A673 (cell line): ENCODE data around the gene IL25.

Source experiments
- EZH2 ChIP-seq: fragments of 200-600 bp; sonication (generic); IDR thresholded peaks from 2 replicates; pipeline ENCODE4 v1.6.1; 2017; ENCODE audit warnings: borderline replicate concordance, low read depth, mild to moderate bottlenecking, mixed read lengths, antibody characterized with exemption, low read length; ENCODE audit not compliant: poor library complexity, severe bottlenecking
- TF ChIP-seq, protein P1 (sequence below): fragments of 300-800, 200-600 bp; sonication (generic); conservative IDR thresholded peaks from 2 replicates; pipeline ENCODE4 v1.5.1; 2017; ENCODE audit warnings: low read depth, mild to moderate bottlenecking, antibody characterized with exemption, low read length, moderate library complexity, mixed read lengths

- TF ChIP-seq, protein P1, sequence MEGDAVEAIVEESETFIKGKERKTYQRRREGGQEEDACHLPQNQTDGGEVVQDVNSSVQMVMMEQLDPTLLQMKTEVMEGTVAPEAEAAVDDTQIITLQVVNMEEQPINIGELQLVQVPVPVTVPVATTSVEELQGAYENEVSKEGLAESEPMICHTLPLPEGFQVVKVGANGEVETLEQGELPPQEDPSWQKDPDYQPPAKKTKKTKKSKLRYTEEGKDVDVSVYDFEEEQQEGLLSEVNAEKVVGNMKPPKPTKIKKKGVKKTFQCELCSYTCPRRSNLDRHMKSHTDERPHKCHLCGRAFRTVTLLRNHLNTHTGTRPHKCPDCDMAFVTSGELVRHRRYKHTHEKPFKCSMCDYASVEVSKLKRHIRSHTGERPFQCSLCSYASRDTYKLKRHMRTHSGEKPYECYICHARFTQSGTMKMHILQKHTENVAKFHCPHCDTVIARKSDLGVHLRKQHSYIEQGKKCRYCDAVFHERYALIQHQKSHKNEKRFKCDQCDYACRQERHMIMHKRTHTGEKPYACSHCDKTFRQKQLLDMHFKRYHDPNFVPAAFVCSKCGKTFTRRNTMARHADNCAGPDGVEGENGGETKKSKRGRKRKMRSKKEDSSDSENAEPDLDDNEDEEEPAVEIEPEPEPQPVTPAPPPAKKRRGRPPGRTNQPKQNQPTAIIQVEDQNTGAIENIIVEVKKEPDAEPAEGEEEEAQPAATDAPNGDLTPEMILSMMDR: no peak
- no peak for TF ChIP-seq EZH2
These were observed 6.1 kb downstream of the IL25 start for GRCh38 chr14:23378612-23379220.
